ENCODE data around the gene NHLH2. TPM values are rescaled to one million over a fixed set of nuclear protein-coding genes. Genes with fewer than 3 reads are reported as not detected.

NHLH2 gene
- total RNA-seq, 1 donor from 2014 or later = 1.1 TPM

DNA sequence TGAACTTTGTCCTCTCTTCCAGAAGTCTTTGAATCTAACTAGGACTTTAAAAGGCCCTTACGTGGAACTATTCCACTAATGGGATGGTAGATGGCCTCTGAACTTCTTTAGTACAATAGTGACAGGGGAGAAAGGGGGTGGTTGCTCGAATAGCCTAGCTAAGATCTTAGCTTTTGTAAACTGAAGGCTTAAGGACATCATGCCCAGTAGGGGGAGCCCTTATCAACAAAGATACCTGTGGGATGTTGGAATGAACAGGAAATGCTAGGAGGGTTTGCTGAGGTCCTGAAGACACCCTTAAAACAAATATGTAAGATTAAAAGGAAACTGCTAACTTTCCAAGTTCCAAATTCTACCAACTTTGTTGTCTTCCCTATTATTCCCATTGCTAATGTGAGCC is 33.2 kb downstream of the NHLH2 start:
- DNase-seq (ENCODE audit: extremely low spot score, unreplicated experiment) = no peak
- H3K27ac Mint-ChIP-seq = no peak overlapping the region

DNA sequence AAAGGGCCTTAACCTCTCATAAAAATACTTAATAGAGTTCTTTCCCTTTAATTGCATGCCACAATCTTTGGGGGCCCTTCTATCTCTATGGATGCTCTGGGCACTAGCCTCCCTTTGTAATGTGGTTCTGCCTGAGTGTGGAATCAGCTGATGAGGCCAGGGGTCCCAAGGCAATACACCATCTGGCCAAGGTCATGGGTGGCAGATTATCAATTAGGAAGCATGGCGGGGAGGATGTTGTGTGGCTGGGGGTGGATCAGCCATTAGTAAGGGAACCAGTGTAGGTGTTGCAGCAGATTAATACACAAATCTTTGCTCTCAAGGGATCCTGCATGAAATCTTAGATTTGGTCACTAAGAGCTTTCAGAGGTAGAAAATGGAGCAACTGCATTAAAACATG is 35.3 kb downstream of the NHLH2 start:
- peaks cover 3% of the 10 kb centered on the region for H3K4me1 Mint-ChIP-seq (ENCODE audit: unreplicated experiment)
- H3K4me3 Mint-ChIP-seq = no peak overlapping the region
- H3K27ac Mint-ChIP-seq = no peak overlapping the region
- H3K36me3 Mint-ChIP-seq = no peaks in the 10 kb centered on the region
- no peaks in the 10 kb centered on the region for H3K27me3 Mint-ChIP-seq
- H3K9me3 Mint-ChIP-seq = no peaks in the 10 kb centered on the region
- TF ChIP-seq, protein P1, sequence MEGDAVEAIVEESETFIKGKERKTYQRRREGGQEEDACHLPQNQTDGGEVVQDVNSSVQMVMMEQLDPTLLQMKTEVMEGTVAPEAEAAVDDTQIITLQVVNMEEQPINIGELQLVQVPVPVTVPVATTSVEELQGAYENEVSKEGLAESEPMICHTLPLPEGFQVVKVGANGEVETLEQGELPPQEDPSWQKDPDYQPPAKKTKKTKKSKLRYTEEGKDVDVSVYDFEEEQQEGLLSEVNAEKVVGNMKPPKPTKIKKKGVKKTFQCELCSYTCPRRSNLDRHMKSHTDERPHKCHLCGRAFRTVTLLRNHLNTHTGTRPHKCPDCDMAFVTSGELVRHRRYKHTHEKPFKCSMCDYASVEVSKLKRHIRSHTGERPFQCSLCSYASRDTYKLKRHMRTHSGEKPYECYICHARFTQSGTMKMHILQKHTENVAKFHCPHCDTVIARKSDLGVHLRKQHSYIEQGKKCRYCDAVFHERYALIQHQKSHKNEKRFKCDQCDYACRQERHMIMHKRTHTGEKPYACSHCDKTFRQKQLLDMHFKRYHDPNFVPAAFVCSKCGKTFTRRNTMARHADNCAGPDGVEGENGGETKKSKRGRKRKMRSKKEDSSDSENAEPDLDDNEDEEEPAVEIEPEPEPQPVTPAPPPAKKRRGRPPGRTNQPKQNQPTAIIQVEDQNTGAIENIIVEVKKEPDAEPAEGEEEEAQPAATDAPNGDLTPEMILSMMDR (conservative IDR thresholded peaks at IDR 0.05) = no peak
- no peak for DNase-seq (ENCODE audit: extremely low spot score, unreplicated experiment)

More for the DNA sequence above, 33.2 kb downstream of the NHLH2 start:
- Mint-ChIP-seq H3K4me1 (ENCODE audit: unreplicated experiment) (peaks cover 3% of the 10 kb centered on the region), H3K36me3 (no peaks in the 10 kb centered on the region), H3K9me3 (no peaks in the 10 kb centered on the region), H3K27me3 (peaks cover 3% of the 10 kb centered on the region), H3K4me3 (no peak overlapping the region)
- TF ChIP-seq, protein P1 (conservative IDR thresholded peaks at IDR 0.05) = peak; percentile 85

DNA sequence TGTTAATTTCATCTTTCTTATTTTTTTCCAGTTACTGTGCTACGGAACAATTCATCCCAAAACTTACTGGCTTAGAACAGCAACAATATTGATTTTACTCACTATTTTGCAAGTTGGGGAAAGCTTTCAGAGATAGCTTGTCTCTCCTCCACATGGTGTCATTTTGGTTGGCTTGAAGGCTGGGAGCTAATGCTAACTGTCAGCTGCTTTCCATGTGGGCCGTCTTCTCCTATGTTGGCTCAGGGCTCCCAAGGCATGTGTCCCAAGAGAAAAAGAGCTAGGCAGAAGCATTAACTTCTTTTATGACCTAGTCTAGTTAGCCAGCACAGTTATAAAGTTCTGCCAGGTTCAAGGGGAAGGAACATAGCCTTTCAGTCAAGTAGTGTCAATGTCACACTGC is 38.5 kb downstream of the NHLH2 start:
- TF ChIP-seq, protein P1 (conservative IDR thresholded peaks at IDR 0.05) = no peak
- Mint-ChIP-seq H3K4me3 (no peak overlapping the region), H3K27me3 (no peaks in the 10 kb centered on the region)

DNA sequence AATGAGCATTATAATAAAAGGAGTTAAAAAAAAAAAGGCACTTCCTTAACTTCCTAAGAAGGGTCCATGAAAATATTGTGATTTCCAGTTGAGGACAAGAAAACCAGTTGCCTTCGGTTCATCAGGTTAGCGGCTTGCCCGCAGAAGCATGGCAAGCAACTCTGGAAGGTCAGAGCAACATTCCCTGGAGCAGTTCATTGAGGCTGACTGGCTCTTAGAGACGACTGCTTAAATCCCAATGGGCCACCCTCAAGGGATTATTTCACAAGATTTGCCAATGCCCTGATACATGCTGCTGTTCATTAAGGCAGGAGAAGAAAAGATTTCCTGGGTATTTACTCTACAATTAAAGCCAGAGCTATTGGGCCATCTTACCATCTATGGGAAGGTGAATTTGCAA is 43.4 kb downstream of the NHLH2 start:
- H3K27me3 Mint-ChIP-seq = no peaks in the 10 kb centered on the region
- no peaks in the 10 kb centered on the region for H3K36me3 Mint-ChIP-seq
- DNase-seq (ENCODE audit: extremely low spot score, unreplicated experiment) = no peak
- no peaks in the 10 kb centered on the region for H3K9me3 Mint-ChIP-seq
- H3K27ac Mint-ChIP-seq = no peak overlapping the region
- no peak overlapping the region for H3K4me3 Mint-ChIP-seq
- TF ChIP-seq, protein P1 (conservative IDR thresholded peaks at IDR 0.05) = no peak
- H3K4me1 Mint-ChIP-seq (ENCODE audit: unreplicated experiment) = peaks cover 10% of the 10 kb centered on the region

More for the DNA sequence above, 38.5 kb downstream of the NHLH2 start:
- Mint-ChIP-seq H3K27ac (no peak overlapping the region), H3K4me1 (ENCODE audit: unreplicated experiment) (no peaks in the 10 kb centered on the region), H3K36me3 (no peaks in the 10 kb centered on the region), H3K9me3 (no peaks in the 10 kb centered on the region)
- no peak for DNase-seq (ENCODE audit: extremely low spot score, unreplicated experiment)

DNA sequence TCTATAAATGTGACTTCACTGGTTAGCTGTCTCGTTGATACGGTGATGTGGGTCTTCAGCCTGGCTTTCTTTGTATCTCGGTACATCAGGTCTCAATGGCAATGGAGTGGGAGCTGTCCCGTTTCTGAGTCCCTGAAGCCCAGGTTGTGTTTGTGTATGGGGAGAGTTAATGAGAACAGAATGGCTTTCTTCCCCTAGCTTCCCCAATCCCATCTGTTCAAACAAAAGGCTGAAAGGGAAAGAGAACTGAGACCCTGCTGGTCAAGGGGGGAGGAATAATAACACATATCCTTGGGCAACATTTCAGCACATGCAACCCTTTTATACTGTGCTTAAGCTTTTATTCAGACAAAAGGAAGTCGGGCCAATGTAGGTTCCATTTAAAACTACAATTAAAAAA is 44.0 kb downstream of the NHLH2 start:
- Mint-ChIP-seq H3K4me1 (ENCODE audit: unreplicated experiment) (peaks cover 10% of the 10 kb centered on the region), H3K27me3 (no peaks in the 10 kb centered on the region), H3K9me3 (no peaks in the 10 kb centered on the region), H3K36me3 (no peaks in the 10 kb centered on the region), H3K27ac (no peak overlapping the region), H3K4me3 (no peak overlapping the region)
- TF ChIP-seq, protein P1 (conservative IDR thresholded peaks at IDR 0.05) = no peak
- no peak for DNase-seq (ENCODE audit: extremely low spot score, unreplicated experiment)

DNA sequence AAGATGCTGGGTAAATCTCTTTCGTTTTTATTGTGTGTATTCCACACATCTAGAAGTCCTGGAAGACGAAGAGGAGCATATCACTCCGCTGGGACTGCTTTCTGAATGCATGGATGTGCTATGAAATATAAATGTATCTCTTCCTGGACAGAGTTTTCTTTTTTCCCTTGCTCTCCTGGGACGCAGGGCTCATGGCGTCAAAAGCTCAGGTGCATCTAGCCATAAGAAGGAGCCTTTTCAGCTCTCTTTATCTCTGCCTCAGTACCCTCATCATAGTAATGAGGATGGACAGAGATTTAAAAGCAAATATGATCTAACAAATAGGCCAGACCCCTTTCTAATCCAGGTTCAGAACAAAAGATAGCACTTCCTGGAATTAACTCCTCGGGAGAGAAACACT is 44.9 kb downstream of the NHLH2 start:
- DNase-seq (ENCODE audit: extremely low spot score, unreplicated experiment) = no peak
- Mint-ChIP-seq H3K4me3 (no peak overlapping the region), H3K27me3 (no peaks in the 10 kb centered on the region), H3K27ac (no peak overlapping the region), H3K4me1 (ENCODE audit: unreplicated experiment) (peaks cover 10% of the 10 kb centered on the region), H3K9me3 (no peaks in the 10 kb centered on the region), H3K36me3 (no peaks in the 10 kb centered on the region)
- TF ChIP-seq, protein P1 (conservative IDR thresholded peaks at IDR 0.05) = no peak
